Stimulated activated CD8-positive, alpha-beta memory T cell treated with anti-CD3 and anti-CD28 coated beads, Interleukin-7, amount 100 ng/mL, for 1 hour (primary cell): ENCODE measurements around the gene CILP2.
A peak's percentile ranks its signal among the peaks of the same experiment; 100 is the strongest.

Experiments
- DNase-seq, 2 donors: peaks; one replicate each; pipeline ENCODE4 v3.0.0-alpha.2; 2020; ENCODE audit warnings: low read depth in 2 of 2

CILP2 gene

GRCh38 chr19:19528721-19529490 lies 9.2 kb upstream of the CILP2 start, which contains the start of gene YJEFN3:
Gene YJEFN3, plus strand, starts transcription at chr19:19528911. Its CDS starts 22 bp downstream, at chr19:19528933.
- no peak for DNase-seq

DNA sequence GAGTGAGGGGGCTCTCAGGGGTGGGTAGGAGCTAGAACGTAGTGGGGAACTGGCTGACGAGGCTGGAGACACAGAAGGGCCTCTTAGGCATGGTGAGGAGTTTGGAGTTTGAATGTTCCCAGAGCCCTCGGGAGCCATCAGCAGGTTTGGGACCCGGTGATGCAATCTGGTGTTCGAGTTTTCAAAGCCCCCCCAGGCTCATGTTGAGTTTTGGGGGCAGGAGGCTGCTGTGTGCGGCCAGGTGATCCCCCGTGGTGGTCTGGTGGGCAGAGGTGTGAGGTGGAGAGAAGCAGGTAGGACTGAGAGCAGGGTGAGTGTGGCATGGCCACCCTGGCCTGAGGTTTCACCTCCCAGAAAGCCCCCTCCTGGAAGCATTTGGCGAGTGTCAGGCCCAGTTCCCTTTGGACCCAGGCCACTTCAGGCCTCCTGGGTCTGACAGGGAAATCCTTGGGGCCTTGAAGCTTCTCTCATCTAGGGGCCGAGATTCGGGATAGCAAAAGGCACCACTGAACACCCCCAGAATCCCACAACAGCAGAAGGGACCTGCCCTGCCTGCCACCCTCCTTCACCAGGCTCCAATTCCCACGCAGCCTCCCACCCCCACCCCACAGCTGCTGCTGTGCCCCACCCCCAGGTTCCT lies 8.2 kb upstream of the CILP2 start:
- DNase-seq, result no peak

- no peak for DNase-seq
Measured at GRCh38 chr19:19530423-19530804, 7.7 kb upstream of the CILP2 start.

- no peak for DNase-seq
Measured at GRCh38 chr19:19530889-19531288, 7.2 kb upstream of the CILP2 start.

DNA sequence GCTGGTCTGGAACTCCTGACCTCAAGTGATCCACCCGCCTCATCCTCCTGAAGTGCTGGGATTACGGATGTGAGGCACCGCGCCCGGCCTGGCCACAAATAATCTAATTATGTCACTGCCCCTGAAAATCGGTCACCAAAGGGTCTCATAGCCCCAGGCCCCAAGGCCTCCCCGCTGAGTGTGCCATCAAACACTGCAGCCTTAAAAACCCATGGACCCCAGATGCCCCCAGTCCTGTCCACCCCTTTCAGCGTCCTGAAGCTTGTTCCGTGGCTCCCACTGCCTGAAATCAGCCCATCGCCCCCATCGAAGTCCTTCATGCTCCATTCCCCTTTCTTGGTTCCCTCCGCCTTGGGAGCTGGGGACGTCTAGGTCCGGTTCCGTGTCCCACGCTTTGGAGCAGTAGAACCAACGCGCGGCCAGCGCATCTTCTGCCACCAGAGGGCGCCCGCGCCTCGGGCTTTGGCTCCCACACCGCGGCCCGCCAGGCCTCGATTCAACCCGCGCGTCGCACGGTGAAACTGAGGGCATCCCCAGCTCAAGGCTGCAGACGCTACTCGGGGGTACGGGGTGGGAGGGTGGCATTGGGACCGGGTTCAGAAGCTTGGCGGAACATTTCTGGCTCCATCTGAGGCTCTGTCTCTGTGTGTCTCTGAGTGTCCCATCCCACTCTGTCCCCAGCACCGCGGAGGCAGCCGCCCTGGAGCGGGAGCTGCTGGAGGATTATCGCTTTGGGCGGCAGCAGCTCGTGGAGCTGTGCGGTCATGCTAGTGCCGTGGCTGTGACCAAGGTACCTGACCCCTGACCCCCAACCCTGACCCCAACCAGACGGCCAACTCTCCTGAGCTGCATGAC lies 5.9 kb upstream of the CILP2 start:
- DNase-seq, result peak; percentile 75 to 83

- DNase-seq, result no peak
Measured at GRCh38 chr19:19532806-19533701, 5.0 kb upstream of the CILP2 start.

DNA sequence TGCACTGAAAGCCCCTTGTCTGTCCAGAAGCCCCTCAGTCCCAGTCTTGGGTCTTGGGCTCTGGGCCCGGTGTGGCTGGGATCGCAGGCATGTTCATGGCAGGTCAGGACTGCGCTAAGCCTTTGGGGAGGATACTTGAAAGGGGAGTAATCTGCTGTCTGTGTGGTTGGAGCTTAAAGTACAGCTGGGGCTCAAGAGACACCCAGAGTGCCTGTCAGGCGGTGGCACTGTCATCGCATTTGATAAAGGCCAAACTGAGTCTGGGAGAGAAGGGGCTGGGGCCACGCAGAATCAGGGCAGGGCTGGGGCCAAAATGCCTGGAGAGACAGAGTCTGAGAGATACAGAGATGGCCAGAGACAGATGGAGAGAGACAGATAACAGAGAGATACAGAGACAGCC lies 4.2 kb upstream of the CILP2 start:
- no peak for DNase-seq

DNA sequence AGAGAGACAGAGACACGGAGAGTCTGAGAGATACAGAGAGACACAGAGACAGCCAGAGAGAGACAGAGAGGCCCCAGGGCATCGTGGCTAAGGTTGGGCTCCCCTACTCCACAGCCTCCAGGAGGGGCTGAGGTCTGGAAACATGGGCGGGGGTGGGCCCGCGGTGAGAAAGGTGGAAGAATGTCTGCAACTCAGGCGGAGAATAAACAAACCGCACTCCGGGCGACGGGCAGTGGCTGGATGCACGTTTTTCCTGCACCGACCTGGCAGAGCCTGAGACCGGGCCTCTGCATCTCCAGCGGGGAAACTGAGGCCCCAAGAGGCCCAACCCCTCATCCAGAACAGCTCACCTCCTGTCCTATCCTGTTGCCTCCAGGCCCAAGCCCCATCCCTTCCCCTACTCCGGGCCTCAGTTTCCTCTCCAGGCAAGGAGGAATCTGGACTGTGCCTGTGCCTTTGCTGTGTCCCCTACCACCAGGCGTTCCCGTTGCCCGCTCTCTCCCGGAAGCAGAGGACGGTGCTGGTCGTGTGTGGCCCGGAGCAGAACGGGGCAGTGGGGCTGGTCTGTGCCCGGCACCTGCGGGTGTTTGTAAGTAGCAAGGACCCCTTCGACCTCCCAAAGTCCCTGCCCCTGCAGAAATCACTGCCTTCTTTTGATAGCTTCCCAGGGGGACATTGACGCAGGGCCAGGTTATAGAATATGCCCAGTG lies 3.4 kb upstream of the CILP2 start:
- DNase-seq, result no peak

DNA sequence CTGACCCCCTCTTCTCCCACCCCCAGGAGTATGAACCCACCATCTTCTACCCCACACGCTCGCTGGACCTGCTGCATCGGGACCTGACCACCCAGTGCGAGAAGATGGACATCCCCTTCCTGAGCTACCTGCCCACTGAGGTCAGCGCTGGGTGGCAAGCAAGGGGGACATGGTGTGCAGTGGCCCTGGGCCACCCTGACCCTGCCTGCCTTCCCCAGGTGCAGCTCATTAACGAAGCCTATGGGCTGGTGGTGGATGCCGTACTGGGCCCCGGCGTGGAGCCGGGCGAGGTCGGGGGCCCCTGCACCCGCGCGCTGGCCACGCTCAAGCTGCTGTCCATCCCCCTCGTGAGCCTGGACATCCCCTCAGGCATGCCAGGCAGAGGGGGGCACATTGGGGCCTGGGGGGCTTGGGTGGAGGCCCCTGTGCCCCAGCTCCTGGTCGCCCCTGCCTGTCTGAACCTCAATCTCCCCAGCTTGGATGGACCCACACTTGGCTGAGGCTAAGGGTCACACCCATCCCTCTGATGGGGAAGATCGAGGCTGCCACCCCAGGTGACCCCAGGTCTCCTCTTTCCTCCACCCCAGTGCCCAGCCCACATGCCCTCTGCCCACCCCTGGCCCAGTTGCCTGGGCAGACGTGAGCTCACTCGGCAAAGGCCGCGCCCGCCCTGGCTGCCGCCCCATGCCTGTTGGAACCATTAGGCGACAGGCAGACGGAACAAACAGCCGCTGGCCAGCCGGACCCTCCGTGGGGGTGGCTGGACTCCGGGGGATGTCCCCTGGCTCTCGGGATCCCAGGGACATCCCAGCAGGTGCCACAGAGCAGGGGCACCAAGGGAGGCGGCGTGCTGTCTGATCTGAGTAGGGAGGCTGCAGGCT lies 2.5 kb upstream of the CILP2 start:
- no peak for DNase-seq

GRCh38 chr19:19537075-19538048 lies 703 bp upstream of the CILP2 start:
- no peak for DNase-seq

GRCh38 chr19:19538785-19539166 lies 711 bp downstream of the CILP2 start:
- no peak for DNase-seq

GRCh38 chr19:19539698-19540063 lies 1.6 kb downstream of the CILP2 start:
- no peak for DNase-seq

DNA sequence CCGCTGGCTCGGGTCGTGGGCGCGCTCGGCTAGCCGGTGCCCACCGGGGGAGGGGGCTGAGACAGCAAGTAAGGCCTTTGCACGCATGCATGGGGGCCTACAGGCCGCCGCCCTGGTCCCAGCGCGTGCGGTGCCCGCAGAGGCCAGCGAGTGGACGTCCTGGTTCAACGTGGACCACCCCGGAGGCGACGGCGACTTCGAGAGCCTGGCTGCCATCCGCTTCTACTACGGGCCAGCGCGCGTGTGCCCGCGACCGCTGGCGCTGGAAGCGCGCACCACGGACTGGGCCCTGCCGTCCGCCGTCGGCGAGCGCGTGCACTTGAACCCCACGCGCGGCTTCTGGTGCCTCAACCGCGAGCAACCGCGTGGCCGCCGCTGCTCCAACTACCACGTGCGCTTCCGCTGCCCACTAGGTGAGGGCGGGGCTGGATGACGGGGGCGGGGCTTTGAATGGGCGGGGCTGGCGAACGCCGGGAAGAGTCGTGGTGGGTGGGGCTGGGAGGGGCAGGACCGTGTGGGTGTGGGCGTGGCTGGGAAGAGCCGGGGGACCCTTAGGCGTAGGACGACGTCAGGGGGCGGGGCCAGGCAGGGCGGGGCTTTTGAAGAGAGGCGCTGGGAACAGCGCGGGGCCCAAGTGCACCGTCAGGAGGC lies 2.1 kb downstream of the CILP2 start:
- DNase-seq, result peak in 1 of 2 donors; percentile 29

GRCh38 chr19:19540715-19541515 lies 2.9 kb downstream of the CILP2 start:
- DNase-seq, result peak in 1 of 2 donors; percentile 51

GRCh38 chr19:19541616-19542015 lies 3.6 kb downstream of the CILP2 start:
- DNase-seq, result no peak

DNA sequence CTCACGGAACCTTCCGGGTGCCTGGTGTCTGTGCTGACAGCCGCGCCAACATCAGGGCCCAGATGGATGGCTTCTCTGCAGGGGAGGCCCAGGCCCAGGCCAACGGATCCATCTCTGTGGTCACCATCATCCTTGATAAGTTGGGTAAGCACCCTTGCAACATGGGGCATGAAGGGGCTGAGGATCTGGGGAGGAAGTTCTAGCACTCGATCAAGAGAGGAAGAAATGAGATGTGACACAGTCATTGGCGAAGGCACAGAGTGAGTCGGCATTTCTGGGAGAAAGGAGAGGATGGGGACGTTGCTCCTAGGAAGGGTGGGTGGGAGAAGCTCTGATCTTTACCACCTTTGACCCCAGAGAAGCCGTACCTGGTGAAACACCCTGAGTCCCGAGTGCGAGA lies 4.4 kb downstream of the CILP2 start:
- DNase-seq, result no peak

- no peak for DNase-seq
Measured at GRCh38 chr19:19543101-19543500, 5.0 kb downstream of the CILP2 start.
